Measurements from ENCODE around the gene GLYR1. TPM values are rescaled to one million over a fixed set of nuclear protein-coding genes. Genes with fewer than 3 reads are reported as not detected.

GLYR1 gene
- total RNA-seq, 1 donor from 2014 or later: 53.0 TPM

DNA sequence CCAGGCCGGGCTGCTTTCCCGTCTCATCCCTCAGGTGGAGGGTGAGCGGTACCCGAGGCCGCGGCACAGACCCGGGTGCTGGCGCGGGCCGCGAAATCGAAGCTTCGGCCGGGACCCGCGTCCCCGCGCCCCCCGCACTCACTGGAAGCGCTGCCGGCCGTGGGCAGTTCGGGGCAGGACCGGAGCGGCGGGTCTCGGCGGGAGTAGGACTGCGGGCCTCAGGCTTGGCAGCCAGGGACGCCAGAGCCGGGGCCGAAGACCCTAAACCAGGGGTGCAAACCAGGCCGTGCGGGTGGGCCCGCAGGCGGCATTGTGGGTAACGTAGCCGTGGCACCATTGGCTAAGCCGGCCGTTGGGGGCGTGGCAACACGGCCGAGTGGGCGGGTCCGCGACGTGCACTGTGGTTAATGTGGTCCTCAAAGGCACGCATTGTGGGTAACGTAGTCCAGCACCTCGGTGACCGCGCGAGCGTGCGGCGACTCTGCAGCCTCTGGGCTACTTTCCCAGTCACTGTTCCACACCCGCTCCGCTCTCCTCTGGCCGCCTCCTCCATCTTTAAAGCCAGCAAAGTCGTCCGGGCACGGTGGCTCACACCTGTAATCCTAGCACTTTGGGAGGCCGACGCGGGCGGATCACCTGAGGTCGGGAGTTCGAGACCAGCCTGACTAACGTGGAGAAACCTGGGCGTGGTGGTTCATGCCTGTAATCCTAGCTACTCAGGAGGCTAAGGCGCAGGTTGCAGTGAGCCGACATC is 80.0 kb downstream of the GLYR1 start, which contains the start of gene ZNF500:
Gene ZNF500, minus strand, starts transcription at position 288 of the 754 bp plus-strand sequence. CDS start 1,184 bp downstream, outside the sequence.
- Mint-ChIP-seq H3K27me3 (ENCODE audit: insufficient read depth, low read depth) (peaks cover 3% of the 10 kb centered on the region), H3K36me3 (no peaks in the 10 kb centered on the region), H3K4me1 (peaks cover 22% of the 10 kb centered on the region), H3K9me3 (no peaks in the 10 kb centered on the region), H3K4me3 (peak within 1 kb of the TSS; percentile 87), H3K27ac (no peak within 1 kb of the TSS)
- Histone ChIP-seq H3K27me3 (no peaks in the 10 kb centered on the region), H3K9me3 (ENCODE audit: low read depth) (no peaks in the 10 kb centered on the region), H2AFZ (replicated peaks) (peak within 1 kb of the TSS; percentile 85), H3K4me1 (no peaks in the 10 kb centered on the region), H3K4me2 (peak within 1 kb of the TSS; percentile 89), H4K20me1 (ENCODE audit: low read depth) (no peaks in the 10 kb centered on the region), H3K4me3 (peak within 1 kb of the TSS; percentile 93), H3K27ac (peak within 1 kb of the TSS; percentile 5), H3K36me3 (no peaks in the 10 kb centered on the region), H3K9ac (peak within 1 kb of the TSS; percentile 96), H3F3A (ENCODE audit: low read depth) (peaks cover 21% of the 10 kb centered on the region), H3K79me2 (ENCODE audit: low read depth) (peaks cover 17% of the 10 kb centered on the region)
- TF ChIP-seq EZH2phosphoT487 (IDR thresholded peaks at IDR 0.05): no peak
- TF ChIP-seq EZH2 (IDR thresholded peaks at IDR 0.05): no peak
- no peak for TF ChIP-seq CTCF (IDR thresholded peaks at IDR 0.05)
- DNase-seq (ENCODE audit: low spot score): peak; percentile 99

- Mint-ChIP-seq H3K4me3 (peak overlapping the region; percentile 87), H3K4me1 (peaks cover 22% of the 10 kb centered on the region), H3K9me3 (no peaks in the 10 kb centered on the region), H3K36me3 (no peaks in the 10 kb centered on the region), H3K27me3 (ENCODE audit: insufficient read depth, low read depth) (peaks cover 3% of the 10 kb centered on the region), H3K27ac (no peak overlapping the region)
- Histone ChIP-seq H2AFZ (replicated peaks) (no peak overlapping the region), H3K27me3 (no peaks in the 10 kb centered on the region), H3K79me2 (ENCODE audit: low read depth) (peaks cover 17% of the 10 kb centered on the region), H3K4me2 (peak overlapping the region; percentile 89), H3K4me1 (no peaks in the 10 kb centered on the region), H3K4me3 (peak overlapping the region; percentile 93), H3K27ac (no peak overlapping the region), H3F3A (ENCODE audit: low read depth) (peaks cover 21% of the 10 kb centered on the region), H3K9ac (peak overlapping the region; percentile 96), H4K20me1 (ENCODE audit: low read depth) (no peaks in the 10 kb centered on the region), H3K9me3 (ENCODE audit: low read depth) (no peaks in the 10 kb centered on the region), H3K36me3 (no peaks in the 10 kb centered on the region)
- no peak for DNase-seq (ENCODE audit: low spot score)
- TF ChIP-seq CTCF (IDR thresholded peaks at IDR 0.05) (no peak), EZH2 (IDR thresholded peaks at IDR 0.05) (no peak), EZH2phosphoT487 (IDR thresholded peaks at IDR 0.05) (no peak)
These were observed 81.3 kb downstream of the GLYR1 start for GRCh38 chr16:4765511-4766474.

- DNase-seq (ENCODE audit: low spot score): no peak
- Mint-ChIP-seq H3K4me3 (peak overlapping the region; percentile 27), H3K36me3 (peaks cover 5% of the 10 kb centered on the region), H3K27me3 (ENCODE audit: insufficient read depth, low read depth) (peaks cover 3% of the 10 kb centered on the region), H3K9me3 (no peaks in the 10 kb centered on the region), H3K27ac (no peak overlapping the region), H3K4me1 (peaks cover 17% of the 10 kb centered on the region)
- TF ChIP-seq CTCF (IDR thresholded peaks at IDR 0.05) (no peak), EZH2 (IDR thresholded peaks at IDR 0.05) (no peak), EZH2phosphoT487 (IDR thresholded peaks at IDR 0.05) (no peak)
- Histone ChIP-seq H3K36me3 (no peaks in the 10 kb centered on the region), H3K4me2 (no peak overlapping the region), H2AFZ (replicated peaks) (no peak overlapping the region), H4K20me1 (ENCODE audit: low read depth) (no peaks in the 10 kb centered on the region), H3K79me2 (ENCODE audit: low read depth) (peaks cover 17% of the 10 kb centered on the region), H3K4me1 (no peaks in the 10 kb centered on the region), H3K27ac (no peak overlapping the region), H3K4me3 (no peak overlapping the region), H3K9ac (no peak overlapping the region), H3K9me3 (ENCODE audit: low read depth) (no peaks in the 10 kb centered on the region), H3K27me3 (no peaks in the 10 kb centered on the region), H3F3A (ENCODE audit: low read depth) (peaks cover 14% of the 10 kb centered on the region)
These were observed 83.3 kb downstream of the GLYR1 start for GRCh38 chr16:4763791-4764190.
